Measurements from ENCODE around the gene LOXL1. TPM values are rescaled to one million over a fixed set of nuclear protein-coding genes. Genes with fewer than 3 reads are reported as not detected.

Gene LOXL1
- total RNA-seq, 1 donor from 2014 or later, result 280 TPM

- no peak for FAIRE-seq
Measured at GRCh38 chr15:73947651-73948050, 21.4 kb downstream of the LOXL1 start.

GRCh38 chr15:73948396-73948795 is 22.1 kb downstream of the LOXL1 start:
- Mint-ChIP-seq H3K27ac (ENCODE audit: unreplicated experiment) (no peak overlapping the region), H3K36me3 (ENCODE audit: low read depth, unreplicated experiment) (peaks cover 33% of the 10 kb centered on the region), H3K27me3 (ENCODE audit: low read depth, unreplicated experiment) (no peaks in the 10 kb centered on the region), H3K9me3 (ENCODE audit: unreplicated experiment) (no peaks in the 10 kb centered on the region), H3K4me3 (ENCODE audit: unreplicated experiment) (no peak overlapping the region), H3K4me1 (ENCODE audit: low read depth, unreplicated experiment) (peaks cover 50% of the 10 kb centered on the region)
- Histone ChIP-seq H4K20me1 (ENCODE audit: insufficient read depth, low read length) (peaks cover 6% of the 10 kb centered on the region), H3K27ac (ENCODE audit: low read depth, low read length) (no peak overlapping the region), H2AFZ (ENCODE audit: low read depth, low read length) (no peak overlapping the region), H3K4me2 (ENCODE audit: low read length) (no peak overlapping the region), H3K79me2 (ENCODE audit: insufficient read depth, low read length) (peaks cover 18% of the 10 kb centered on the region), H3K27me3 (ENCODE audit: insufficient read depth, low read length) (no peaks in the 10 kb centered on the region), H3K4me1 (ENCODE audit: insufficient read depth, low read length) (peaks cover 25% of the 10 kb centered on the region), H3K36me3 (ENCODE audit: insufficient read depth, low read length) (peaks cover 50% of the 10 kb centered on the region), H3K9ac (ENCODE audit: low read length) (no peak overlapping the region), H3K9me3 (ENCODE audit: insufficient read depth, low read depth, low read length) (no peaks in the 10 kb centered on the region), H3K4me3 (ENCODE audit: insufficient read depth, low read depth, low read length) (no peak overlapping the region)
- TF ChIP-seq EZH2 (IDR thresholded peaks at IDR 0.05; ENCODE audit: insufficient read depth, low read length) (no peak), CTCF (IDR thresholded peaks at IDR 0.05; ENCODE audit: insufficient read depth, low read depth, low read length) (no peak)
- DNase-seq (ENCODE audit: low read depth), result no peak
- no peak for FAIRE-seq

More at GRCh38 chr15:73947651-73948050, 21.4 kb downstream of the LOXL1 start:
- Histone ChIP-seq H2AFZ (ENCODE audit: low read depth, low read length) (no peak overlapping the region), H3K36me3 (ENCODE audit: insufficient read depth, low read length) (peaks cover 47% of the 10 kb centered on the region), H3K79me2 (ENCODE audit: insufficient read depth, low read length) (peaks cover 25% of the 10 kb centered on the region), H3K4me2 (ENCODE audit: low read length) (no peak overlapping the region), H3K9me3 (ENCODE audit: insufficient read depth, low read depth, low read length) (no peaks in the 10 kb centered on the region), H4K20me1 (ENCODE audit: insufficient read depth, low read length) (peaks cover 6% of the 10 kb centered on the region), H3K9ac (ENCODE audit: low read length) (no peak overlapping the region), H3K27ac (ENCODE audit: low read depth, low read length) (no peak overlapping the region), H3K4me3 (ENCODE audit: insufficient read depth, low read depth, low read length) (no peak overlapping the region), H3K27me3 (ENCODE audit: insufficient read depth, low read length) (no peaks in the 10 kb centered on the region), H3K4me1 (ENCODE audit: insufficient read depth, low read length) (peaks cover 25% of the 10 kb centered on the region)
- Mint-ChIP-seq H3K4me3 (ENCODE audit: unreplicated experiment) (no peak overlapping the region), H3K27me3 (ENCODE audit: low read depth, unreplicated experiment) (no peaks in the 10 kb centered on the region), H3K36me3 (ENCODE audit: low read depth, unreplicated experiment) (peaks cover 33% of the 10 kb centered on the region), H3K9me3 (ENCODE audit: unreplicated experiment) (no peaks in the 10 kb centered on the region), H3K27ac (ENCODE audit: unreplicated experiment) (no peak overlapping the region), H3K4me1 (ENCODE audit: low read depth, unreplicated experiment) (peaks cover 54% of the 10 kb centered on the region)
- DNase-seq (ENCODE audit: low read depth), result no peak
- TF ChIP-seq EZH2 (IDR thresholded peaks at IDR 0.05; ENCODE audit: insufficient read depth, low read length), result no peak
- no peak for TF ChIP-seq CTCF (IDR thresholded peaks at IDR 0.05; ENCODE audit: insufficient read depth, low read depth, low read length)

GRCh38 chr15:73948982-73949381 is 22.7 kb downstream of the LOXL1 start:
- Histone ChIP-seq H3K27me3 (ENCODE audit: insufficient read depth, low read length) (no peaks in the 10 kb centered on the region), H3K79me2 (ENCODE audit: insufficient read depth, low read length) (peaks cover 12% of the 10 kb centered on the region), H3K4me2 (ENCODE audit: low read length) (no peak overlapping the region), H2AFZ (ENCODE audit: low read depth, low read length) (no peak overlapping the region), H3K9me3 (ENCODE audit: insufficient read depth, low read depth, low read length) (no peaks in the 10 kb centered on the region), H3K27ac (ENCODE audit: low read depth, low read length) (no peak overlapping the region), H3K4me3 (ENCODE audit: insufficient read depth, low read depth, low read length) (no peak overlapping the region), H3K4me1 (ENCODE audit: insufficient read depth, low read length) (peaks cover 24% of the 10 kb centered on the region), H4K20me1 (ENCODE audit: insufficient read depth, low read length) (peaks cover 6% of the 10 kb centered on the region), H3K9ac (ENCODE audit: low read length) (no peak overlapping the region), H3K36me3 (ENCODE audit: insufficient read depth, low read length) (peaks cover 46% of the 10 kb centered on the region)
- Mint-ChIP-seq H3K4me1 (ENCODE audit: low read depth, unreplicated experiment) (peaks cover 50% of the 10 kb centered on the region), H3K9me3 (ENCODE audit: unreplicated experiment) (no peaks in the 10 kb centered on the region), H3K4me3 (ENCODE audit: unreplicated experiment) (no peak overlapping the region), H3K27me3 (ENCODE audit: low read depth, unreplicated experiment) (no peaks in the 10 kb centered on the region), H3K36me3 (ENCODE audit: low read depth, unreplicated experiment) (peaks cover 32% of the 10 kb centered on the region), H3K27ac (ENCODE audit: unreplicated experiment) (no peak overlapping the region)
- no peak for TF ChIP-seq EZH2 (IDR thresholded peaks at IDR 0.05; ENCODE audit: insufficient read depth, low read length)
- DNase-seq (ENCODE audit: low read depth) (no peak), FAIRE-seq (no peak)

Data from astrocyte (in vitro differentiated cells and primary cell).